Measurements from ENCODE around the gene IL17F.

The IL17F gene

DNA sequence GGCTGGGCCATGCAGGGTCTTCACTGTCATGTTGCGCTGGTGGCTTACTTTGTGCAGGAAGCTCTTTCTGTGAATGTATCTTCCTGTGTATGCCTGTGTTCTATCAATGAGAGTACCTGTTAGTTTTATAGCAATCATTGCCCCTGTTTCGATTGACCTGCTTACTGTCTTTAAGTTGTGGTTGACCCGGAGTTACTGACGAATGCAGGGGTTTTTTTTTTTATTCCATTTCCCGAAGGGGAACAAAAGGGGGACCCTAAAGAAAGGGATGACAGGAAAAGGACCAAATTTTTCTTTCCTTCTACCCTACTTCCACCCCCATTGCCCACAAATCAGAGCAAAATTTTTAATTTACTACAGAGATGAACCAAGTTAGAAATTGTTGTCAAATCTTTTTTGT lies at the start of gene IL17F:
IL17F (minus strand) TSS at position 101 of the 400 bp plus-strand sequence; CDS start at position 30, 71 bp downstream.
- Histone ChIP-seq H3K27me3 (ENCODE audit: insufficient read depth, poor library complexity, severe bottlenecking) (peaks cover 10% of the 10 kb centered on the region), H3K9me3 (ENCODE audit: severe bottlenecking) (no peaks in the 10 kb centered on the region), H3K4me3 (ENCODE audit: severe bottlenecking) (no peak within 1 kb of the TSS), H3K36me3 (ENCODE audit: low read depth) (no peaks in the 10 kb centered on the region), H3K4me1 (ENCODE audit: insufficient read depth, poor library complexity, severe bottlenecking) (no peaks in the 10 kb centered on the region), H3K27ac (ENCODE audit: poor library complexity, severe bottlenecking) (no peak within 1 kb of the TSS)
- no peak for ATAC-seq (ENCODE audit: low read depth)
- no peak for DNase-seq (ENCODE audit: low spot score)
- TF ChIP-seq, protein P1, sequence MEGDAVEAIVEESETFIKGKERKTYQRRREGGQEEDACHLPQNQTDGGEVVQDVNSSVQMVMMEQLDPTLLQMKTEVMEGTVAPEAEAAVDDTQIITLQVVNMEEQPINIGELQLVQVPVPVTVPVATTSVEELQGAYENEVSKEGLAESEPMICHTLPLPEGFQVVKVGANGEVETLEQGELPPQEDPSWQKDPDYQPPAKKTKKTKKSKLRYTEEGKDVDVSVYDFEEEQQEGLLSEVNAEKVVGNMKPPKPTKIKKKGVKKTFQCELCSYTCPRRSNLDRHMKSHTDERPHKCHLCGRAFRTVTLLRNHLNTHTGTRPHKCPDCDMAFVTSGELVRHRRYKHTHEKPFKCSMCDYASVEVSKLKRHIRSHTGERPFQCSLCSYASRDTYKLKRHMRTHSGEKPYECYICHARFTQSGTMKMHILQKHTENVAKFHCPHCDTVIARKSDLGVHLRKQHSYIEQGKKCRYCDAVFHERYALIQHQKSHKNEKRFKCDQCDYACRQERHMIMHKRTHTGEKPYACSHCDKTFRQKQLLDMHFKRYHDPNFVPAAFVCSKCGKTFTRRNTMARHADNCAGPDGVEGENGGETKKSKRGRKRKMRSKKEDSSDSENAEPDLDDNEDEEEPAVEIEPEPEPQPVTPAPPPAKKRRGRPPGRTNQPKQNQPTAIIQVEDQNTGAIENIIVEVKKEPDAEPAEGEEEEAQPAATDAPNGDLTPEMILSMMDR (IDR thresholded peaks at IDR 0.05; ENCODE audit: poor library complexity, severe bottlenecking) = no peak

DNA sequence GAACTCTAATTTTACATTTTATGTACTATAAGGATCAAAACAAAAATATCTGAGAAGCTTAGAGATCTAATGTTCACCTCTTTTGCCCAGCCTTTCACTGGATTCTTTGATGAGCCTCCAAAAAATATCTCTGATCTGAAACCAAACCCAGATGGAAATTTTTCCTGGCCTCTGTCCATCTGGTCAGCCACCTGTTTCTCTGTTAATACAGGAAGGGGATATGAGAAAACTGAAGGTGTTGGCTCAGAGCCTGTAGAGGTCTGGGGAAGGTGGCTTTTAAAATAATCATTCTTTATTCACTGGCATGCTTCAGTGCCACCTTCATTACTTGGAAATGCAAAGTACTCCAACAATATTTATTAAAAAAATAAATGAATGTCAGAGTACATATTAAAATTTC lies 48.8 kb upstream of the IL17F start:
- H3K27me3 ChIP-seq (ENCODE audit: insufficient read depth, poor library complexity, severe bottlenecking) = no peaks in the 10 kb centered on the region
- no peak overlapping the region for H3K4me3 ChIP-seq (ENCODE audit: severe bottlenecking)
- no peaks in the 10 kb centered on the region for H3K36me3 ChIP-seq (ENCODE audit: low read depth)
- no peak overlapping the region for H3K27ac ChIP-seq (ENCODE audit: poor library complexity, severe bottlenecking)
- TF ChIP-seq, protein P1 (IDR thresholded peaks at IDR 0.05; ENCODE audit: poor library complexity, severe bottlenecking) = no peak
- no peaks in the 10 kb centered on the region for H3K9me3 ChIP-seq (ENCODE audit: severe bottlenecking)
- no peaks in the 10 kb centered on the region for H3K4me1 ChIP-seq (ENCODE audit: insufficient read depth, poor library complexity, severe bottlenecking)
- ATAC-seq (ENCODE audit: low read depth) = no peak
- no peak for DNase-seq (ENCODE audit: low spot score)

DNA sequence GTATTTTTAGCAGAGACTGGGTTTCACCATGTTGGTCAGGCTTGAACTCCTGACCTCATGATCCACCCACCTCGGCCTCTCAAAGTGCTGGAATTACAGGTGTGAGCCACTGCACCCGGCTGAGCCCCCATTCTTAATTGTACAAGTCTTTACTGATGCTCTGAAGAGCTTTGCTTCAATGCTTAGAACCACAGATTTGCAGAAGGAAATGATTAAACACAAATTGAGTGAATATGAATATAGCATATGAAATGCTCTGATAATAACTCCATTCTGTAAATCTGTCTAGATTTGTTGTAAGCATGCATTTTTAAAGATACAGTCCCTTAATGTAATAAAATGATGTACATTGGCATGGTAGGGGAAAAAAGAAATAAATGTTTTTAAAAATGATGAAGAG lies 44.5 kb upstream of the IL17F start:
- TF ChIP-seq, protein P1 (IDR thresholded peaks at IDR 0.05; ENCODE audit: poor library complexity, severe bottlenecking) = no peak
- ATAC-seq (ENCODE audit: low read depth) = no peak
- Histone ChIP-seq H3K27ac (ENCODE audit: poor library complexity, severe bottlenecking) (no peak overlapping the region), H3K27me3 (ENCODE audit: insufficient read depth, poor library complexity, severe bottlenecking) (no peaks in the 10 kb centered on the region), H3K4me3 (ENCODE audit: severe bottlenecking) (no peak overlapping the region), H3K36me3 (ENCODE audit: low read depth) (peaks cover 4% of the 10 kb centered on the region), H3K9me3 (ENCODE audit: severe bottlenecking) (no peaks in the 10 kb centered on the region), H3K4me1 (ENCODE audit: insufficient read depth, poor library complexity, severe bottlenecking) (no peaks in the 10 kb centered on the region)
- DNase-seq (ENCODE audit: low spot score) = no peak

DNA sequence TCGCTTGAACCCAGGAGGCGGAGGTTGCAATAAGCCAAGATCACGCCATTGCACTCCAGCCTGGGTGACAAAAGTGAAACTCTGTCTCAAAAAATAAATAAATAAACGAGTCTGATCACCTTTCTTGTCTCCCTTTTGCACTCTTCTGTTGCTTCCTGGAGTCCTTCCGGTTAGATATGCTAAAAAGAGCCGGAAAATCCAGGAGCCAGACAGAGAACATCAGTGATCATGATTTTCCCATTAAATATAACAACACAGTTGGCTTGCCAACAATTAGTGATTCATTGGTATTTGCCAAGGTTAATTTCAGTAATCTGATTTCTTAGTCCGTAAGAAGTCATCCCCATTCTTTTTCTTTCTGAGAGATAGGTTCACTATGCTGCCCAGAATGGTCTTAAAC lies 43.9 kb upstream of the IL17F start:
- Histone ChIP-seq H3K9me3 (ENCODE audit: severe bottlenecking) (no peaks in the 10 kb centered on the region), H3K27ac (ENCODE audit: poor library complexity, severe bottlenecking) (no peak overlapping the region), H3K4me3 (ENCODE audit: severe bottlenecking) (no peak overlapping the region), H3K36me3 (ENCODE audit: low read depth) (peaks cover 10% of the 10 kb centered on the region), H3K4me1 (ENCODE audit: insufficient read depth, poor library complexity, severe bottlenecking) (peaks cover 5% of the 10 kb centered on the region), H3K27me3 (ENCODE audit: insufficient read depth, poor library complexity, severe bottlenecking) (no peaks in the 10 kb centered on the region)
- no peak for DNase-seq (ENCODE audit: low spot score)
- TF ChIP-seq, protein P1 (IDR thresholded peaks at IDR 0.05; ENCODE audit: poor library complexity, severe bottlenecking) = no peak
- no peak for ATAC-seq (ENCODE audit: low read depth)

DNA sequence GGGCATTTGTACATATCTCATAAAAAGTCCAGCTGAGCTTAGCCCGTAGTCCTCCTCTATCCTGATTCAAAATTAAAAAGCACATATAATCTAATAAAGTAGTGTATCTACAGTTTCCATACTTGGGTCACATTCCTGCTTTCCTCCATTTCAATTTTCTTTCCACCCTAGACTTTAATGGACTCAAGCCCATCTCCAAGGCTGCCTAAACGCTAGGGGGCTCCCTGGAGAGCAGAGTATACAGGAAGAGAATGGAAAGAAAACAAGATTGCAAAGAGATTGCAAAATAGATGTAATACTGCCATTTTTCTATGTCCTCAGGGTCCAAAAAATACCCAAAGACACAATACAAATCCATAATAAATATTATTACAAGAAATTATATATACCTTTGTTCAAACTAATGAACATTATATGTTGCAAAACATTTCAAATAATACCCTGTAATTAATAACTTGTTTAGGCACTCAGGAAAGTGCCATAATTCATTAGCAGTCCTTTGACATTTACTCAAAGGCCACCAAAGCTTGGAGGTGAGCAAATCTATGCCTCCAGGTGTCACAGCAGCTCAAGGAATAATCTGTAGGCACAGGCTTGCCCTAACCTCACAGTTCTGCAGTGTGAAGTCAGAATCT lies 42.6 kb upstream of the IL17F start:
- DNase-seq (ENCODE audit: low spot score) = peak; percentile 67
- TF ChIP-seq, protein P1 (IDR thresholded peaks at IDR 0.05; ENCODE audit: poor library complexity, severe bottlenecking) = peak; percentile 92
- H3K4me3 ChIP-seq (ENCODE audit: severe bottlenecking) = no peak overlapping the region
- H3K4me1 ChIP-seq (ENCODE audit: insufficient read depth, poor library complexity, severe bottlenecking) = peaks cover 5% of the 10 kb centered on the region
- ATAC-seq (ENCODE audit: low read depth) = no peak
- H3K9me3 ChIP-seq (ENCODE audit: severe bottlenecking) = no peaks in the 10 kb centered on the region
- H3K27ac ChIP-seq (ENCODE audit: poor library complexity, severe bottlenecking) = no peak overlapping the region
- H3K36me3 ChIP-seq (ENCODE audit: low read depth) = peaks cover 23% of the 10 kb centered on the region
- H3K27me3 ChIP-seq (ENCODE audit: insufficient read depth, poor library complexity, severe bottlenecking) = no peaks in the 10 kb centered on the region

Data from RWPE2 (cell line).